GM19438 (cell line): ENCODE measurements around the gene FLRT2.

ENCODE experiments used
- ATAC-seq: cut with Tn5 transposase; IDR thresholded peaks from one replicate; pipeline ENCODE4 v1.9.1; 2021; ENCODE audit warnings: low read depth; ENCODE audit not compliant: unreplicated experiment

FLRT2 gene

DNA sequence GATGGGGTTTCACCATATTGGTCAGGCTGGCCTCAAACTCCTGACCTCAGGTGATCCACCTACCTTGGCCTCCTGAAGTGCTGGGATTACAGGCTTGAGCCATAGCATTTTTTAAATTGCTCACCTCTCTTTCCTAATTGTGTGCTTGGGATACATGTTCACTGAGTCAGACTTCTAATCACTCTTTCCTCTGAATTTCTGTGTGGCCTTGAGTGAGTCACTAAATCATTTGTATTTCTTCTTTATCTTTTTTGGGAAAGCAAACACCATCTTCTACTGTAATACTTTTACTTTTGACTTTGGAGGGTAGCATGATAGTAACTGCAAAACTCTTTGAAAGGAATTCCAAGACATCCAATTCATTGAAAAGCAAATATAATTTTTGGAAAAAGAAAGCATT is 60.8 kb downstream of the FLRT2 start:
- no peak for ATAC-seq

DNA sequence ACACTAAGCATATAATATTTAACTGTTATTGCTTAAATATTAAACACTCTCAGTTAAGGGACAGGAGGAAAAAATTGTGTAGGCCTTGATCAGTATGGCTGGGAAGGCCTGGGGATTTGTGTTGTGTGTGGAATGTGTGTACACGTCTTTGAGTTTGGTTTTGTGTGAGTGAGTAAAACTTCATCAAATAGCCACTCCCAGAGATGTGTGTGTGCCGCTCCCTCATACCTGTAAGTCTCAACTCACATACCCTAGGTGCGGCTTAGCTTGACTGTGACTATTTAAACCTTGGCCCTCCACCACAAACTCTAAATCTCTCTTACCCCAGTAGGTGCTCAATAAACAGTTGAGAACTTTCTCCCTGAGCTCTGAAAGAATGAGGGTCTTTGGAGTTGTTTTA is 64.3 kb downstream of the FLRT2 start:
- ATAC-seq = no peak

DNA sequence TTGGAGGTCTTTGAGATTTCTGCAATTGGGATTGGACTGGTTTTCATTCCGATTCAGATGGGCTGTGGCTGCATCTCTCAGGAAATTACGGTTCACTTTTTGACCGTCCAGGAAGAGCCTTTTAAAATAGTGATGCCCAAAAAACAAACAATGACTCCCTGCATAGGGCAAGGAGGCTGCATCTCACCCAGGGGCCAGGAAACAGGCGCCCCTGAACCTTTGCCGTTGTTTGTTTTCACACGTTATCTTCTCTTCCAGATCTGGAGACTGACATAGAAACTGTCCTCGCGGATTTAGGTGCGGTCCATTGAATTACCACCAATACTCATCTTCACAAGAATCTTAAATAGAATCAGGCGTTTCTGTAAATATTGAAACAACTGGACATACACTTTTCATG is 66.0 kb downstream of the FLRT2 start:
- no peak for ATAC-seq

DNA sequence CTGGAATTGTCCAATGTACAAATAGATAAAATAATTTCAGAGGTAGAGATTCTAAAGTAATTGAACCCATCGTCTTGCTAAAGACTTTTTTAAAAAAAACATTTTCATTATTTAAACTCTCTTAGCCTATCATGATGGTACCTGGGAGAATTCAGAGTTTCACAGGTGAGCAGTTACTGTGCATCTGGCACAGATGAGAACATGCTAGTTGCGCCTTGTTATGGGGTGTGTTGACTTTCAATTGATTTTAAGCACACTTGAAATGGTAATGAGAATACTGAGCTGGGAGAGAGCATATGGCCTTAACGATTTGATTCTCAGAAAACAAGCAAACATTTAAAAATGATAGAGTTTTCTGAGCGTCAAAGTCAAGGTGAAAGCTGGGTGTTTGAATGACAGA is 66.6 kb downstream of the FLRT2 start:
- ATAC-seq = no peak

DNA sequence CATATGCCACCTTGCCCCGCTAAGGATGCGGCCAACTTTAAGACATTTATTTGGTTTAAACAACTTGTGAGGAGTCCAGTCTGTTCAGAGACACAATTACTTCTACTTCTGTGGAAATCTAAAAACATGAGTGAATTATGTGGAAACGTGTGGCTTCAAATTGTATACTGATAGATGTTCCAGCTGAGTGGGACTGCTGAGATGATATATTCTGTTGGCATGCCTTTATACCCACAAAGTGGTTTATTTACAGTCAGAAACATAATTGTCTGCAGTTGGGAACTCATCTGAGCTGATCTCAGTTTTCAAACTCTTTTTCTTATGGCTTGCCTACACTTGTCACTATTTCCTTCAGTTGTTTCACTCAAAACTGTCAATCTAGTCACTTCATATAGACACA is 67.8 kb downstream of the FLRT2 start:
- no peak for ATAC-seq

DNA sequence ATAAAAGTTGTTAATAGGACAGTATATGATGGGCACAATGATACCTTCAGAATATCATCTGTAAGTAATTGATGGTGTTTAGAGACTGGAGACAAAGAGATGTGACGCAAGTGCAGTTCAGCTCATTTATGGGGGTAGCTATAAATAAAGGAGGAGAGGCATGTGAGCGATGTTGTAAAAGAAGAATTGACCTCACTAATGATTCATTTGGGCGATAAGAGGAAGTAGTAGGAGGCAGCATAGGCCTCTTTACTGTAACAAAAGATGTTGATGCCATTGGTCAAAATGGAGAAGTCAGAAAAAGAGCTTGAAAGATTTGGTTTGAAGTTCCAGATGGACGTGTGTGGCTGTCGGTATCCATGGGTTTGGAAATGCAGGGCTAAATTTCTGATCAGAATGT is 70.0 kb downstream of the FLRT2 start:
- no peak for ATAC-seq

DNA sequence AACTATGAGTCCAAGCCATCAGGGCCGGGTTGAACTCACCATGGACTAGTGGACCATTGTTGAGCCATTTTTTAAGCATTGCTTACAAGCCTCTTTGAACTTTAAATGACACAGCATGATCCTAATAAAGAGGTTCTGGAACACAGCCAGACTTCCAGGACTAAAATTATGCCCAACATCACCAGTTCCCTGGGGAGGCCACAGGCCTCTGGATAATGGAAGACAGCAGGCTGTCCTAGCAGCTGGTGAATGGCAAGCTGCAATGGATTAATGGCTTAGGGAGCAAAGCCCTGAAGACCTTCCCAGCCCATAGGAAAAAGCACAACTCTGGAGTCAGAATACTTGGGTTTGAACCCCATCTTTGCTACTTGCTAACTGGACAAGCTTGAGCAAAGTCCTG is 71.3 kb downstream of the FLRT2 start:
- ATAC-seq = no peak

DNA sequence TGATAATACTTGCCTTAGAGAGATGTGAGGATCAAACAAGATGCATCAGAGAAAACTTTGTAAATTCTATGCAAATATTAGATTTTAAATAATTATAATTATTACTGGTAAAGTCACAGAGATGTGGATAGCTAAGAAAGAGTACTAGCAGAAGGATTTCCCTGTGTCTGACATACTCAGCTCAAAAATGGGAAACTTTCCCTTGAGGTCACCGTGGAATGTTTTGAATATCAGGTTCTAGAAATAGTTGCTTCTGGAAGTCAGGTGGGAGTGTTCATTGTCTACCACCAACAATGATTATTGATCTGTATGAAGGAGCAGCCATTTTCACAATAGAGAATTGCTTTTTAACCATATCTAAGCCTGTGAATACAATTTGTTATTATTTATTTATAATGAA is 71.7 kb downstream of the FLRT2 start:
- no peak for ATAC-seq

DNA sequence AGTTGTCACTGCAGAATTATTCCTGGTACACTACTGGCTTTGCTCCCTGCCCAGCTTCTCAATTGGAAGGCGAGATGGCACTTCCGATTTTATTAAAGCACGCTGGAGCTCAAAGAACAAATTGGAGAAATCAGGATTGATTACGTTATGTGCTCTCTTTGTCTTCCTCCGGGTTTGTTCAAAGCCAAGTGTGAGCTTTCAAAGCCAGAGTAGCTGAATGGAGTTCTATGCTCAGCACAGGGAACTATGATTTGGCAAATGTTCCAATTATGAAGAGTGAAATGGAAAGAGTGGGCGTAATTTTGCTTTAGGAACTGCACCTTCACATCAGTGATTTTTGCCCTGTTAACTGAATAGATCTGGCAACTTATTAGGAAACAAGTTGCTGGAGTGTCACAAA is 72.4 kb downstream of the FLRT2 start:
- no peak for ATAC-seq

DNA sequence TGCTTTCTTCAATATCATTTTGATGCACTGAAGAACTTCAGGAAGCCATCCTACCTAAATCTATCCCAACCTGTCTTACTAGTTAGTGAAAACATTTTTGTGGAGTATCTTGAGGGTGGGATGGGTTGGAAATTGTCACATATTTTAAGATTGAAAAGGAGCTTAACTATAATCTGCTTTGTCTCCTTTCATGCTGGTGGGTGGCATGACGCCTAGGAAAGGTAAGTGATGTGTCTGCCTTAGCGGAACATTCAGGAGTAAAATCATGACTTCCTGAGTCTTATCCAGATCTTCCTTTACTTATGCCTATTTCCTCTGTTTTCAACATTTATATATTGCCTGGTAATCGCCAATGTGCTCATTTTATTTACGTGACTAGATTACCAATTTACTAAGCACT is 74.1 kb downstream of the FLRT2 start:
- ATAC-seq = no peak

DNA sequence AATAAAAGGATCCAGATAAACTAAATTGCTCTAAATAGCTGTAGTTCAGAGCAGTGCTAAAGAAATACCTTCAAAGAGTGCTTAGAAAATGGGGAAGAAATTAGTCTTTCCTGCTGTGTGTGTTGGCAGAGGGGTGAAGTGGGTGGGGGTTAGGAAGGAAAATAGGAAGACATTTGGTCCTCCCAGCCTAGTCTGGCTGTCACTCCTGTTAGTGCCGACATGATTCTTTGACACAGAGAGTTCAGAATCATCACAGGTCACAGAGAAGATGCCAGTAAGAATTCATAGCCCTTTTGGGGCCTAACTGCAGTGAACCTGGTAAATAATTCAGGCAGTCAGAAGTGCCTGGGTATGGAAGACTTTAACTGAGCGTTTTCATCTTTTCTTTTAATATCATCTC is 74.8 kb downstream of the FLRT2 start:
- ATAC-seq = no peak

DNA sequence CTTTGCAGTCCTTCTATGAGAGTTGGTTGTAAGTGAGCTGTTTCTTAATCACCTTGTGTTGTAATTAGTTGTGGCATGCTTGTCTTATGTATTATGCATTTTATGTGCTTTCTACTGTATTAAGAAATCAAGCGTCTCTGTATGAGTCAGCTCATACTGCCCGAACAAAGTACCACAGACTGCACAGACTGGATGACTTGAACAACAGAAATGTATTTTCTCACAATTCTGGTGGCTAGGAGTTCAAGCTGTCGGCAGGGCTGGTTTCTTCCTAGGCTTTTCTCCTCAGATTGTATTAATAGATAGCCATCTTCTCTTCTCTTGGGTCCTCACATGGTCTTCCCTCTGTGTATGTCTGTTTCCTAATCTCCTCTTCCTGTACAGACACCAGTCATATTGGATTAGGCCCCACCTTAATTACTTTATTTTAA is 77.7 kb downstream of the FLRT2 start:
- no peak for ATAC-seq

DNA sequence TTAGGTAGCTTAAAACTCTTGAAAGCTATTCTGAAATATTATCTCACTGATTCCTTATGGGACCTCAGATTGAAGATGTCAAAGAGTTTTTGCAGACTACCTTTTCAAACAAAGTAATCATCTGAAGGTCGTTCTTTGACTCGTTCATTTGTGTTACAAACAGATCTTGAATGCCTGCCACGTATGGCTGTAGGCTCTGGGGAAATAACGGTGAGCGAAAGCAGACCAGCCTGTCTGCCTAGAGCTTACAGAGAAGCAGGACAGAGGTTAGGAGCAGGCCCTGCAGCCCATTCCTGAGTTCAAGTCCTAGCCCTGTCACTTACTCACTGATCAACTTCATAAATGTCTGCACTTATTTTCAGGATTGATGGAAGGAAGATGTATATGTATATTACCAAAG is 83.6 kb downstream of the FLRT2 start:
- no peak for ATAC-seq

DNA sequence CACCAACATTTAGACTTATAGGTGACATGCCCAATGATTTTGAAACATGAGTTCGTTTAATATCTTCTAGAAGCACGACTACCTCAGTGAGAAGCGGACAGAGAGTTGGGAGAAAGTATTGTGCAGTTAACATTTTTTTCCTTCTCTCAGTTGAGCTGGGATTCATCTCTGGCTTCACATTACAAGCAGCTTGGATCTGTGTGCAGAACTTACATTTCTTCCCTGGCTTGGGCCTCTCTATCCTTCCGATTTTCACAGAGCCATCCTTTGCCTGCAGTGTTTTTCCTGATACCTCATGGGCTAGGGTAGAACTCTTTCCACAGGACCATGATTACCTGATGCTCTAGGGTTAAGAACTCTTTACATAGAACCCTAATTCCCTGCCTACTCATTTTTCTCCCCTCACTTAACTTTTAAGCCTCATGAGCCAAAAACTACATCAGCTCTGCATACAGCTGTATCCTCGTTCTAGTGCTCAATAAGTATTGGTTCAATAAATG is 86.5 kb downstream of the FLRT2 start:
- ATAC-seq = no peak

DNA sequence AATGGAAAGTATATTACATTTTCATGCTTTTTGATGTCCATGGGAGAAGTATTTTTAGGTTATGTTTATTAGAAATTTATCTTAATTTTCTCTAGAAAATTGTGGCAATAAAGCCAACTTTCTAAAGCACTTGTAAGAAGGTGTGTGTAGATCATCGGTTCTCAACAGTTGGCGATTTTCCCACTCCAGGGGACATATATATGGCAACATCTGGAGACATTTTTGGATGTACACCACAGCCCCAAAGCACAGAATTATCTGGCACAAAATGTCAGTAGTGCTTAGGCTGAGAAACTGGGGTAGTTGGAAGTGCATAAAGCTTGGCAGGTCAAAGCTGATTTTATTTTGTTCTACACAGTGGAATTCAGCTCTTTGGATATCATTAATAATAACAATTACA is 86.9 kb downstream of the FLRT2 start:
- no peak for ATAC-seq

DNA sequence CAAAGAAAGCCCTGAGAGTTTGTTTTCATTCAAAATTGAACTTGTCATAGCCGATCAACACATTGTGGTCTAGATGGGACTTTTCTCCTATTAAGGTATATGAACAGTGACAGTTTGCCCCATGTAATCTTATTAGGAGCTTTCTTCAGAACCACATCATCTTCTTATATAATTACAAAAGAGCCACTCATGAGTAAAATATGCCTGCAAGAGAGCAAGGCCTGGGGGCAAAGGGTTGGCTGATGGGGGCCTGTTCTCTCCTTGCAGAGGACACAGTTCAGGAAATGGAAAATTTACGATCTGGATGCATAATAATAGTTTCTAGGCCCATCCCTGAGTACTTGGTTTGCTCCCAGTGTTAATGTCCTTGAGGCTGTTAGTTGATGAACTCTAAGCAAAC is 87.8 kb downstream of the FLRT2 start:
- no peak for ATAC-seq

DNA sequence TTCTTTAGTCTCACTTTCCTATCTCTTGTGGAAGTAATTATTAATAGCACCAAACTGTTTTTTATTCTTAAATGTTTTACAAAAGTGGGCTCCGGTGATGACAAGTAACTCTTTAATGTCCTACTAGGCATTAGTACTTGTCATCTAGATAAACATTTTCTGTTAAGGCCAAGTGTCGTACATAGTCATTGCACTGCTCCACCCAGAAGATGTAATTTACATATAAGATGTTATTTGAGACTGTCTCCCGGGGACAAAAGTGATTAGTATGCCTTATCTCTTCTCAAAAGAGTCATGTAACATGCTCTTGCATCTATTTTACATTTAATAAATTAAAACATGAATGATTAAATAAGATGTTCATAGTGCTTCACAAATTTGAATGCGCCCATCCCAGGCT is 88.4 kb downstream of the FLRT2 start:
- ATAC-seq = no peak

DNA sequence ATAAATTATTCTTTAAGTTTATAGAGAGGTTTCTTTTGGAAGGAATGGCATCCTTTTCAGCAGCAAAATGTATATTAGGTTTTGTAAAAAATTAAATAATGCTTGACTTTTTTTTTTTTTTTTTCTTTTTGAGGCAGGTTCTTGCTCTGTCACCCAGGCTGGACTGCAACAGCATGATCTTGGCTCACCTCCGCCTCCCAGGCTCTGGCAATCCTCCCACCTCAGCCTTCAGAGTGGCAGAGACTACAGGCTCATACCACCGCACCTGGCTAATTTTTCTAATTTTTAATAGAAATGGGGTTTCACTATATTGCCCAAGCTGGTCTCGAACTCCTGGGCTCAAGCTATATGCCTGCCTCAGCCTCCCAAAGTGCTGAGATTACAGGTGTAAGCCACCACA is 89.0 kb downstream of the FLRT2 start:
- ATAC-seq = no peak

DNA sequence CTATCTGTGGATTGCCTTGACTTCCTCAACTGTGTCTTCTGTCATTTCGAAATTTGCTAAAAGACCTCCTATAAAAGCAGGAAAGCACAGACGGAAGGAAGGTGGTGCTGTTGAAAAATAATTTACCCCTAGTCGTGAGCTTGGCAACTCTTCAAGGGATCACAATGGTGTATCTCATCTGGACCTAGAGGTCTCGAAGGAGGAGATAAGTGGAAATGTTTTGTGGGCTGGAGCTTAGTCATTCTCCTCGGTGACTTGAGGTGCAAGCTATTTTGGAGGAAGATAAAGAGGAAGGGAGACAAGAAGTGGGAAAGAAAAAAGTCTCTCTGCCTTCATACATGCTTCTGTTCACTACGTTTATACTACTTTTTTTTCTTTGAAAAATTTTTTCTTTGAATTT is 89.9 kb downstream of the FLRT2 start:
- ATAC-seq = no peak

DNA sequence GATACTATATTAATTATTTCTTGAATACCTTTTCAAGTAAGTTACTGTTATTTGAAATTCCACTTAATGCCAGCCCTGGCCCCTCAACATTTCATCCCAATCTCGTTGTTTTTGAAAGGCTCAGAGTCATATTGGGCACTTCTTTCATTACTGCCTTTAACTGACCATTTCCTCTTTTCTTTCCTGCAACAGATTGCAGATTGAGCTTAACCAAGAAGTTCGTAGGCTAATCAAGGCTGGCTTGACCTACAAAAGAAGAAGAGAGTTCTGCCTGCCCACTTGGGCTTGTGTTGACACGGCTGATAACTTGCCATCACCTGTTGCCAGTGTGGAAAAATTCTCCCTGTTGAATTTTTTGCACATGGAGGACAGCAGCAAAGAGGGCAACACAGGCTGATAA is 91.0 kb downstream of the FLRT2 start:
- ATAC-seq = no peak

DNA sequence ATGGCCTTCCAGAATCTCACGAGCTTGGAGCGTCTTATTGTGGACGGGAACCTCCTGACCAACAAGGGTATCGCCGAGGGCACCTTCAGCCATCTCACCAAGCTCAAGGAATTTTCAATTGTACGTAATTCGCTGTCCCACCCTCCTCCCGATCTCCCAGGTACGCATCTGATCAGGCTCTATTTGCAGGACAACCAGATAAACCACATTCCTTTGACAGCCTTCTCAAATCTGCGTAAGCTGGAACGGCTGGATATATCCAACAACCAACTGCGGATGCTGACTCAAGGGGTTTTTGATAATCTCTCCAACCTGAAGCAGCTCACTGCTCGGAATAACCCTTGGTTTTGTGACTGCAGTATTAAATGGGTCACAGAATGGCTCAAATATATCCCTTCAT is 92.2 kb downstream of the FLRT2 start:
- ATAC-seq = no peak

DNA sequence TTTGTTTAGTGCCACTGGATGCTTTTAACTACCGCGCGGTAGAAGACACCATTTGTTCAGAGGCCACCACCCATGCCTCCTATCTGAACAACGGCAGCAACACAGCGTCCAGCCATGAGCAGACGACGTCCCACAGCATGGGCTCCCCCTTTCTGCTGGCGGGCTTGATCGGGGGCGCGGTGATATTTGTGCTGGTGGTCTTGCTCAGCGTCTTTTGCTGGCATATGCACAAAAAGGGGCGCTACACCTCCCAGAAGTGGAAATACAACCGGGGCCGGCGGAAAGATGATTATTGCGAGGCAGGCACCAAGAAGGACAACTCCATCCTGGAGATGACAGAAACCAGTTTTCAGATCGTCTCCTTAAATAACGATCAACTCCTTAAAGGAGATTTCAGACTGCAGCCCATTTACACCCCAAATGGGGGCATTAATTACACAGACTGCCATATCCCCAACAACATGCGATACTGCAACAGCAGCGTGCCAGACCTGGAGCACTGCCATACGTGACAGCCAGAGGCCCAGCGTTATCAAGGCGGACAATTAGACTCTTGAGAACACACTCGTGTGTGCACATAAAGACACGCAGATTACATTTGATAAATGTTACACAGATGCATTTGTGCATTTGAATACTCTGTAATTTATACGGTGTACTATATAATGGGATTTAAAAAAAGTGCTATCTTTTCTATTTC is 93.2 kb downstream of the FLRT2 start:
- ATAC-seq = no peak
